ENCODE measurements around the gene INTS4. TPM values are rescaled to one million over a fixed set of nuclear protein-coding genes. Genes with fewer than 3 reads are reported as not detected.
"Not testable (repeated sequence)": the region's sequence is repeated elsewhere in the genome, so short reads cannot be mapped to it uniquely, and the experiment has no call there.

The INTS4 gene
- total RNA-seq, 2 donors from 2014 or later: 20.7 to 22.0 TPM

DNA sequence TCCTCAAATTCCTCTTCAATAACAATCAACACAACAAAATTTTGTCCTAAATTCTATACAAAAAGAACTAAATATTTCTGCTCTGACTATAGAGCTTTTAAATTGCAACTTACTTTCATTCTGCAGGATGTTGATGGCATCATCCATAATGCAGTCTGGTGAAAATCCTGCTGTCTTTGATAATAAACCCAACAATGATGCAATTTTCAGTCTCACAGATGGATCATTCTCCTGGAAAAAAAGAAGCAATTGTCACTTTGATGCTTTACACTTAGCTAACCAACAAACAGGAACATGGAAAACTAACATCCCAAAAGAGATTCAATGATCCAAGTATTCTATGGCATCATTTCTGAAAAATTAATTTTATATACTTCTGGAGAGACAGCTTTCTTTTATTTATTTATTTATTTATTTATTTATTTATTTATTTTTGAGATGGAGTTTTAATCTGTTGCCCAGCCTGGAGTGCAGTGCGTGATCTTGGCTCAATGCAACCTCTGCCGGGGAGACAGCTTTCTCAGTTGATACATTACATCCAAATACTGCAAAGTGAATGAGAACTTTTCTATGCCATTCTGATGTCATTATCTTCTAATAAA lies 13.0 kb downstream of the INTS4 start:
- no peak for DNase-seq (ENCODE audit: low spot score)
- intact Hi-C loops (cut with DNase I): no loop called here

DNA sequence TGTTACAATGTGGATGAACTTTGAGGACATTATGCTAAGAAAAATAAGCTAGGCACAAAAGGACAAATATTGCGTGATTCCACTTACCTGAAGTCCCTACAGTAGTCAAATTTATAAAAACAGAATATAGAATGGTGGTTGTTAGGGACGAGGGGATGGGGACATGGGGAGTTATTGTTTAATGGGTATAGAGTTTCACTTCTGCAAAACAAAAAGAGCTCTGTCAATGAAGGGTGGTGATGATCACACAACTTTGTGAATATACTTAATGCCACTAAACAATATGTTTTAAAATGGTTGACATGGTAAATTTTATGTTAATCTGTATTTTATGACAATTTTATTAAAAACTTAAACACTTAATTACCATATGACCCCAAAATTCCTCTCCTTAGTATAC lies 26.1 kb downstream of the INTS4 start:
- intact Hi-C loops (cut with DNase I): no loop called here
- DNase-seq (ENCODE audit: low spot score): no peak

DNA sequence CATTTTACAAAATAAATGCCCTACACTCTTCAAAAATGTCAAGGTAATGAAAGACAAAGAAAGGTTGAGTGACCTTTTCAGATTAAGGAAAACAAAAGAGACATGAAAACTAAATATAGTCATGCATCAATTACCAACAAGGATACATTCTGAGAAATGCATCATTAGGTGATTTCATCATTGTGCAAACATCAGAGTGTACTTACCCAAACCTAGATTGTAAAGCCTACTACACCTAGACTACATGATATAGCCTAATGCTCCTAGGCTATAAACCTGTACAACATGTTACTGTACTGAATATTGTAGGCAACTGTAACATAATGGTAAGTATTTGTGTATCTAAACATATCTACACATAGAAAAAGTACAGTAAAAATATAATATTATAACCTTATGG lies 26.7 kb downstream of the INTS4 start:
- DNase-seq (ENCODE audit: low spot score): no peak
- intact Hi-C loops (cut with DNase I): no loop called here

GRCh38 chr11:77967121-77967520 lies 27.3 kb downstream of the INTS4 start:
- DNase-seq (ENCODE audit: low spot score): no peak
- intact Hi-C loops (cut with DNase I): no loop called here

DNA sequence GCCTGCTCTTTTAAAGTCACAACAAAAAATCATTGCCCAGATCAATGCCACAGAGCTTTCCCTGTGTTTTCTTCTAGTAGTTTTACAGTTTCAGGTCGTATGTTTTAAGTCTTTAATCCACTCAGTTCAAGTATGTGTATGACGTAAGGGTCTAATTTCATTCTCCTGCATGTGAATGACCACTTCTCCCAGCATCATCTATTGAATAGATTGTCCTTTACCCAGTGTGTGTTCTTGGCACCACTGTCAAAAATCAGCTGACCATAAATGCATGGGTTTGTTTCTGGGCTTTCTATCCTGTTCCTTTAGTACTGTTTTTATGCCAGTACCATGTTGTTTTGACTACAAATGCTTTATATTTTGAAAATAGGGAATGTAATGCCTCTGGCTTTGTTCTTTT lies 28.1 kb downstream of the INTS4 start:
- intact Hi-C loops (cut with DNase I): no loop called here
- no peak for DNase-seq (ENCODE audit: low spot score)

GRCh38 chr11:77959434-77959833 lies 35.0 kb downstream of the INTS4 start:
- intact Hi-C loops (cut with DNase I): no loop called here
- no peak for DNase-seq (ENCODE audit: low spot score)

- intact Hi-C loops (cut with DNase I); DNase-seq (ENCODE audit: low spot score): not testable (repeated sequence)
These were observed 35.8 kb downstream of the INTS4 start for GRCh38 chr11:77958583-77959177.

DNA sequence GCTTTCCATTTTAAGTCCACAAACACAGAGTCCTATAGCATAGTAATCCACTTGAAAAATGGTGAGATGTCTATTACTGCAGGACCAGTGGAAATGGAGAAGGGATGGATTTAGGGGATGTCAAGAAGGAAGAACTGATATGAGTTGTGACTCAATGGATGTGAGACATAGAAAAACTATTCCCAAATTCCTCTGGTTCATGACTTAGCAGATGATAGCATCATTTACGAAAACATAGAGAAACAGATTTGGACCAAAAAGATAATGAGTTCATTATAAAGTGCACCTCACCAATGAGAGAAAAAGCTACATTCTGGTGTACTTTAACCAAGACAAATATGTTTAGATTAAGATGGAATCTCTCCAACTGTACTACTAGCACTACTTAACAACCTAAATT lies 51.2 kb downstream of the INTS4 start:
- DNase-seq (ENCODE audit: low spot score); intact Hi-C loops (cut with DNase I): not testable (repeated sequence)

DNA sequence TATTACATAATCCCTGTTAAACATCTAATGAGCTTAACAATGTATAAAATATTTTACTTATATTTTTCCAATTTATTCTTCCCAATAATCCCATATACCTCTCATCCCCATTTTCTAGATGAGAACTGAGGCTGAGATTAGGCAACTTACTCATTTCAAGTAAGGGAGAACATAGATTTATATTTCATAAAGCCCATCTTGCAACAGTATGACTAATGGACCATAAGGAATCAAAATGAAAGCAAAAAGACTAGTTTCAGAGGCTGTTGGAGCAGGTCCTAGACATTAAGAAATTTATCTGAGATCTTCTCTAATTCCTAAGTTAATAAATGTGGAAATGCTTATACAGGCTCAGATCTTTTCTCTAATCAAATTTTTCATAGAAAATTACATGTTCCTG lies 52.0 kb downstream of the INTS4 start:
- DNase-seq (ENCODE audit: low spot score): not testable (repeated sequence)

GRCh38 chr11:77933596-77933995 lies 60.9 kb downstream of the INTS4 start:
- DNase-seq (ENCODE audit: low spot score); intact Hi-C loops (cut with DNase I): not testable (repeated sequence)

More for the DNA sequence above, 52.0 kb downstream of the INTS4 start:
- intact Hi-C loops (cut with DNase I): not testable (repeated sequence)

DNA sequence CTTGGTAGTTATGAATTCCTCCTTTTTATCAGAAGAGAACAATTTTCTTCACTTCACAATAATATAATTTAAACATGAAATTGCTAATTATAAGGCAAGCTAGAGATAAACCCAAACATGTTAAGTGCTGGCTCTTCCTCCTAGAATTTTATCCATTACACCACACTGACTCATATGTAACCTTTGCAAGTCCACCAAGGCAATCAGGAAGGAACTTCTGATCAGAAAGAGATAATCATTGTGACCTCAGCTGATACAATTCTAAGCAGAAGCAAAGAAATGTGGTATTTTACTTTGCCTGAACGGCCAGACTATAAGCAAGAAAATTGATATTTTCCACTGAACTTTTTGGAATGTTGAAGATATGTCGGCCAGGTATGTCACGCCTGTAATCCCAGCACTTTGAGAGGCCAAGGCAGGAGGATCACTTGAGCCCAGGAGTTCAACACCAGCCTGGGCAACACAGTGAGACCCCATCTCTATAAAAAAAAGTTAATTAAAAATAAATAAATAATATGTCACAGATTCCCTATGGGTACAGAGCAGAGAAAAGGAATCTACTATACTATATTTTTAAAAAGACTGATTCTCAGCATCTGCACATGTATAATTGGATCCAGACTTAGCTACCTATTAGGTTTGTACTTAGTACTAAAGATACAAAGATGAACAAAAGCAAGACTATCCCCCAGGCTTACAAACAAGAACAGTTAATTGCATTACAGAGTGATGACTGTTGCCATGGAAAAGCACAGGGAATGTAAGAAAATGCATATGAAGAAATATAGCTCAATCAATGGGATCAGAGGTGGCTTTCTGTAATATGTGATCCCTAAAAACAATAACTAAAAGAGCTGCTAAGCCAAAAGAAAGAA lies 63.9 kb downstream of the INTS4 start:
- DNase-seq (ENCODE audit: low spot score); intact Hi-C loops (cut with DNase I): not testable (repeated sequence)

GRCh38 chr11:77917713-77918112 lies 76.8 kb downstream of the INTS4 start:
- DNase-seq (ENCODE audit: low spot score); intact Hi-C loops (cut with DNase I): not testable (repeated sequence)

GRCh38 chr11:77914307-77914791 lies 80.1 kb downstream of the INTS4 start:
- DNase-seq (ENCODE audit: low spot score); intact Hi-C loops (cut with DNase I): not testable (repeated sequence)

DNA sequence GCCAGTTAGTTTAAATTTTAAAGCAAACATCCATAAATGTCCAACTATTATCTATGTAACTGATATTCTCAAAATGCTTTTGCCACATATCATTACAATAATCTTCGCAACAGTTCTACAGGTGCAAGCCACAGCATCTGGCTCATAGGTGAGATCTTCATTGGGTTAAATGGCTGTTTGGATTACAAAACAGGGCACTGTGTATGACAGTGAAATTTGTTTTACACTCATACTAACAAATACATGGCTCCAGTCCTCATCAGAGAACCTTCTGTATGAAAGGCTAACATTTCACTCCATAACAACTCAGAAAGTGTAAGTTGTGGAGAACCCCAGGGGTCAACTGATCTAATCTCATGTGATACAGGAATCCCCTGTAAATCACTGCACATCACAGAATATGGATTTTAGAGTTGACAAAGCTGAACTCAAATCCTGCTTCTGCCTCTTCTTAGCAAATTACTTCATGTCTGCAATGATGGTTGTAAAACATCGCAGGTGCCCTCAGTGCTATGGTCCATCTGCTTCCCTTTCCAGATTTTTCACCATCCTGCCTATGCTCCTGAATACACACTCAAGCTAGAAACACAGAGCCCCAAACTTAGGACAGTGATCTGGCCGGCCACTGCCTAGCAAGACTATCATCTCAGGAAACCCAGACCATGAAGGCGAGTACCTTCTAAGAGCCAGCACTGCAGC lies 80.7 kb downstream of the INTS4 start:
- intact Hi-C loops (cut with DNase I); DNase-seq (ENCODE audit: low spot score): not testable (repeated sequence)

- DNase-seq (ENCODE audit: low spot score); intact Hi-C loops (cut with DNase I): not testable (repeated sequence)
These were observed 83.6 kb downstream of the INTS4 start for GRCh38 chr11:77910828-77911227.

DNA sequence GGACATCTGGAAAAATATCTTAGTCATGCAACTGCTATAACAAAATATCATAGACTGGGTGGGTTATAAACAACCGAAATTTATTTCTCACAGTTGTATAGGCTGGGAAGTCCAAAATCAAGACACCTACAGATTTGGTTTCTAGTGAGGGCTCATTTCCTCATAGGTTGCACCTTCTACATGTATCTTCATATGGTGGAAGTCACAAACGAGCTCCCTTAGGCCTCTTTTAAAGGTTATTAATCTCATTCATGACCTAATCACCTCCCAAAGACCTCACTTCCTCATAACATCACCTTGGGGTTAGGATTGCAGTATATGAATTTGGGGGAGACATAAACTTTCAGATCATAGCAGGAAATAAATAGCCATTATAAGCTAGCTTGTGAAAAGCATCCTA lies 85.2 kb downstream of the INTS4 start:
- intact Hi-C loops (cut with DNase I): no loop called here
- no peak for DNase-seq (ENCODE audit: low spot score)

DNA sequence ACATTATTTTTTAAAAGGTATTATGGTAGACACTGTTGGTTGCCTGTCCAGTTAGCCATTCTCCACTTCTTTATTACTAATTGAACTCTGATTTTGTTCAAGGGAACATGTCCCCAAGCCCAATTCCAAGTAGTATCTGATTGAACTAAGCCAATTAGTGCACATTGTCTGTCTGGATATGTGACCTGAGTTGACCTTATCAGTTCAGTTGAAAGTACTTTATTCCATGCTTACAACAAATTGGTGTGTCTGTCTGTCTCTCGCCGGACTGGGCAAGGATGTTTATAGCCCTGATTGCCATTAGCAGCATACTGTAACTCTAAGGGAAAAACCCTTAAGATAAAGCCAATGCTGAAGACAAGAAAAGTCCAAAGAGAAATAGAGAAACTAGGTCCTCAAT lies 85.6 kb downstream of the INTS4 start:
- no peak for DNase-seq (ENCODE audit: low spot score)
- intact Hi-C loops (cut with DNase I): no loop called here

- DNase-seq (ENCODE audit: low spot score); intact Hi-C loops (cut with DNase I): not testable (repeated sequence)
These were observed 99.5 kb downstream of the INTS4 start for GRCh38 chr11:77894949-77895348.

DNA sequence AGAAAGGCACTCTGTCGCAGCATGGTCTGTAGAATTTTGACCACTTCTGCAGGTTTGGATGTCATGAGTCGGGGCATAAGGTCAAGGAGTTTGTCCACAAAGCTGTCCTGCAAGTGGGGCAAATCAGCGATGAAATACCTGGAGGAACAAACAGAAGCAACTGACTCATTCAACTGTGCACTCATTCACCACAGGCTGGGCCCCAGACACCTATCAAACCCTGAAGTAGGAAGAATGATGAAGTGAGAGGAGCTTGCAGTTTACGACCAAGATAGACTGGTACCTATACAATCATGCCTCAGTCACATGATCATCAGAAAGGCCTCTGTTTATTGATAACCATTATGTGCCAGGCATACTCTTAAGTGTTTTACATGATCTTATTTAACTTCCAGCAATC lies 102.8 kb downstream of the INTS4 start:
- DNase-seq (ENCODE audit: low spot score); intact Hi-C loops (cut with DNase I): not testable (repeated sequence)

DNA sequence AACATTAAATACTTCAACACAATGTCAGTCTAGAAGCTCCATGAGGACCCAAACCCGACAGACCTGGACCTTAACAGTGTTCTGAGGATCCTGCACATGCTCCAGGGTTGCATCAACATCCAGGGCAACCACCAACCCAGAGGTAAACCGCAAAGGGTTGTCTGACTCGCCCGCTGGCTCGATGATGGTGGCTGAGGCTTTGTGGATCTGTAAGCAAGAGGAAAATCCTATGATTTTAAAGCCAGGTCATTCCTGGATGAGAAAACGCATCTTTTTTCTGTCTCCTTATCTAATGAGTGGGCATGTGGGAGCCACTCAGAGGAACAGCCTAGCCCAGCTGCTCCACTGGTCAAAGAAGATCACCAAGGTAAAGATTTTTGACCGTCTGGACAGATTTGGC lies 103.2 kb downstream of the INTS4 start:
- intact Hi-C loops (cut with DNase I); DNase-seq (ENCODE audit: low spot score): not testable (repeated sequence)
